Occipital lobe (tissue), 3 donors: Measurements from ENCODE around the gene IQCF5. TPM values are rescaled to one million over a fixed set of nuclear protein-coding genes. Genes with fewer than 3 reads are reported as not detected.
"Not testable (repeated sequence)": the region's sequence is repeated elsewhere in the genome, so short reads cannot be mapped to it uniquely, and the experiment has no call there.

ENCODE experiments used
- DNase-seq: peaks from one replicate; lab custom pipeline; 2025; lab: John Stamatoyannopoulos, UW
- small RNA-seq: library from RNA; depleted of rRNA; stranded (forward); fragments of <200 nt; gene quantifications from one replicate; pipeline ENCODE3, GENCODE V24; 2014
- total RNA-seq: library from RNA; depleted of rRNA; stranded (reverse); fragments of >200 nt; gene quantifications from one replicate; pipeline ENCODE4 v1.2.3, GENCODE V29; 2014

The IQCF5 gene
- total RNA-seq, 1 donor from 2014 or later, result not detected

- DNase-seq, result no peak
Measured at GRCh38 chr3:51869304-51869703, 6.1 kb downstream of the IQCF5 start.

GRCh38 chr3:51868896-51869295, 6.5 kb downstream of the IQCF5 start:
- not testable (repeated sequence) for DNase-seq

DNA sequence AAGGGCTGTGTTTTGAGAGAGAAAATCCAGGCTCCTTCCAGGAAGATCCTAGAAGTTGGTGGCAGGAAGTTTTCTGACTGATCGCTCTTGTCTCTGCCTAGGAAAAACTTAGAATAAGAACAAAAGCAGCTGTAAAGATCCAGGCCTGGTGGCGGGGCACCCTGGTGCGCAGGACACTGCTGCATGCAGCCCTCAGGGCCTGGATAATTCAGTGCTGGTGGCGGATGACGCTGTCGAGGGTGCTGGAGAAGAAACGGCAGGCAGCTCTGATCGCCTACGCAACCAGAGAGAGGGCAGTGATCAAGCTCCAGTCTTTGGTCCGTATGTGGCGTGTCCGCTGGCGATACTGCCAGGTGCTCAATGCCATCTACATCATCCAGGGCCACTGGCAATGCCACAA, 12.5 kb downstream of the IQCF5 start:
- DNase-seq, result no peak

- DNase-seq, result no peak
Measured at GRCh38 chr3:51860703-51861665, 14.4 kb downstream of the IQCF5 start, which contains the start of gene IQCF2. Gene IQCF2 (plus strand): TSS chr3:51861615. CDS start chr3:51861667, 52 bp downstream.

- DNase-seq, result not testable (repeated sequence)
Measured at GRCh38 chr3:51855411-51855810, 20.0 kb downstream of the IQCF5 start.

DNA sequence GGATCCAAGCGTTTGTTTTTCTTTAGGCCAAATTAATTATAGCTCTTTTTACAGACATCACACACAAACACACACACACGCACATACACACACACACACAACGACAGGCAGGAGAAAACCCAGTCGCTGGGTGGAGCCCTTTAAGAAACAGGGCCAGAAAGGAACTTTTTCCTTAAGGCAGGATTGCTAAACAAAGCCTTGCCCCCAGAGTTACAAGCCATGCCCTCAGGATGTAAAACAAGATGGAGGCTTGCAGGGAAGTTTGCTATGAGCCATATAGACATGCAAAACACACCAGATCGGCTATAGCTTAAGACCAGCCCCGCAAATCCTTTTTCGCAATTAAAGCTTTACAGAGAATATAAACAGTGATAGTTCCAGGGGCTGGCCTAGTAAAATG, 30.3 kb downstream of the IQCF5 start:
- DNase-seq, result no peak

DNA sequence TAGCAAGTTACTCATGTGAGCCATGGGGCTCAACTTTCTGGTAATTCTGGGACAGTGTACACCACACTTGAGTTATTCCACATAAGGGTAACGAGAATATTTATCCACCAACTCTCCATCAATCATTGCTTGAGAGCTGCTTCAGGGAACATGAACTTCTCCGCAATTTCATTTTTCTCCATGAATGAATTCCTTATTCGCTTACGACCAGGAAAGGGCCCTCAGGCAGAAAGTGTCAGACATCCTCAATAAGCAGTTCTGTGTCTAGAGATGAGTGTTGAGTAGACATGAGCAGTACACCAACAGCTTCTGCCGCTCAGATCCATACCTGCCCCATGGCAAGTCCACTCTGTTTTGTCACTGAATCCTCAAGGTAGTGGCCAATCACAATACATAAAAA, 38.8 kb downstream of the IQCF5 start:
- no peak for DNase-seq

GRCh38 chr3:51830836-51831385, 44.5 kb downstream of the IQCF5 start:
- DNase-seq, result no peak

- DNase-seq, result no peak
Measured at GRCh38 chr3:51830345-51830744, 45.1 kb downstream of the IQCF5 start.

- DNase-seq, result no peak
Measured at GRCh38 chr3:51828297-51828696, 47.1 kb downstream of the IQCF5 start.

Small RNAs within 50 kb of the gene (small RNA-seq; reads per million reads assigned to genes)
- gene RN7SL504P, result 0.64 reads per million, percentile 59 among the genes with 10 or more reads in this experiment

Other genes with a start within 250 kb of the IQCF5 start
- gene TEX264, start 204.3 kb downstream of the IQCF5 start, total RNA-seq, result 15.9 TPM
- 12.5 TPM for gene GRM2, start 168.5 kb downstream of the IQCF5 start, total RNA-seq
- gene IQCF6, start 96.4 kb downstream of the IQCF5 start, total RNA-seq, result not detected
- not detected for gene IQCF2, start 14.0 kb downstream of the IQCF5 start, total RNA-seq
- not detected for gene IQCF1, start 27.8 kb upstream of the IQCF5 start, total RNA-seq
- gene RRP9, start 66.3 kb upstream of the IQCF5 start, total RNA-seq, result 16.8 TPM
- 1.7 TPM for gene PARP3, start 66.8 kb upstream of the IQCF5 start, total RNA-seq
- 0.62 TPM for gene GPR62, start 79.8 kb upstream of the IQCF5 start, total RNA-seq
- 42.7 TPM for gene PCBP4, start 91.9 kb upstream of the IQCF5 start, total RNA-seq
- gene ABHD14B, start 98.4 kb upstream of the IQCF5 start, total RNA-seq, result 1.9 TPM
- 20.6 TPM for gene ABHD14A, start 99.5 kb upstream of the IQCF5 start, total RNA-seq
- 2.8 TPM for gene ACY1, start 107.9 kb upstream of the IQCF5 start, total RNA-seq
- gene RPL29, start 120.3 kb upstream of the IQCF5 start, total RNA-seq, result 778 TPM
- gene DUSP7, start 181.0 kb upstream of the IQCF5 start, total RNA-seq, result 10.8 TPM